ENCODE results near the gene CRISPLD2. TPM values are rescaled to one million over a fixed set of nuclear protein-coding genes. Genes with fewer than 3 reads are reported as not detected.
"Not testable (repeated sequence)": the region's sequence is repeated elsewhere in the genome, so short reads cannot be mapped to it uniquely, and the experiment has no call there.

The CRISPLD2 gene
- total RNA-seq, 1 experiment from 2014 or later: 0.28 TPM

- CTCF ChIA-PET: interaction anchor here (1.4 kb wide), 1 partner anchor 114 kb away, joined by 3 read pairs; no protein-coding TSS in a partner anchor
- Mint-ChIP-seq H3K36me3 (ENCODE audit: insufficient read depth, unreplicated experiment) (no peaks in the 10 kb centered on the region), H3K27ac (ENCODE audit: low read depth, unreplicated experiment) (no peak overlapping the region), H3K9me3 (ENCODE audit: unreplicated experiment) (no peaks in the 10 kb centered on the region), H3K4me3 (ENCODE audit: unreplicated experiment) (no peak overlapping the region), H3K27me3 (ENCODE audit: insufficient read depth, unreplicated experiment) (peaks cover 37% of the 10 kb centered on the region), H3K4me1 (ENCODE audit: insufficient read depth, unreplicated experiment) (no peaks in the 10 kb centered on the region)
- POLR2A ChIA-PET: no interaction called here
- BruUV-seq (replicated peaks): no TSS peak
- intact Hi-C loops (cut with micrococcal nuclease): no loop called here
- no peak for DNase-seq (ENCODE audit: unreplicated experiment)
- TF ChIP-seq CTCF (IDR thresholded peaks at IDR 0.05; ENCODE audit: unreplicated experiment): no peak
Measured at GRCh38 chr16:84868829-84869472, 49.2 kb downstream of the CRISPLD2 start.

- no peak for TF ChIP-seq CTCF (IDR thresholded peaks at IDR 0.05; ENCODE audit: unreplicated experiment)
- POLR2A ChIA-PET: no interaction called here
- Mint-ChIP-seq H3K27me3 (ENCODE audit: insufficient read depth, unreplicated experiment) (peaks cover 34% of the 10 kb centered on the region), H3K36me3 (ENCODE audit: insufficient read depth, unreplicated experiment) (no peaks in the 10 kb centered on the region), H3K4me1 (ENCODE audit: insufficient read depth, unreplicated experiment) (no peaks in the 10 kb centered on the region), H3K9me3 (ENCODE audit: unreplicated experiment) (no peaks in the 10 kb centered on the region), H3K27ac (ENCODE audit: low read depth, unreplicated experiment) (no peak overlapping the region), H3K4me3 (ENCODE audit: unreplicated experiment) (no peak overlapping the region)
- DNase-seq (ENCODE audit: unreplicated experiment): no peak
- CTCF ChIA-PET: no interaction called here
- BruUV-seq (replicated peaks): no TSS peak
- intact Hi-C loops (cut with micrococcal nuclease): no loop called here
Measured at GRCh38 chr16:84869473-84869845, 49.7 kb downstream of the CRISPLD2 start.

GRCh38 chr16:84872971-84873370 is 53.2 kb downstream of the CRISPLD2 start:
- POLR2A ChIA-PET: interaction anchor here (0.7 kb wide), 1 partner anchor 98 kb away, joined by 4 read pairs; no protein-coding TSS in a partner anchor
- BruUV-seq (replicated peaks); H3K27me3 Mint-ChIP-seq (ENCODE audit: insufficient read depth, unreplicated experiment): not testable (repeated sequence)

GRCh38 chr16:84874004-84874435 is 54.2 kb downstream of the CRISPLD2 start:
- ChIA-PET CTCF (interaction anchor here (0.6 kb wide), 1 partner anchor 95 kb away, joined by 3 read pairs; no protein-coding TSS in a partner anchor), POLR2A (interaction anchor here (0.7 kb wide), 1 partner anchor 93 kb away, joined by 3 read pairs; no protein-coding TSS in a partner anchor)
- Mint-ChIP-seq H3K4me3 (ENCODE audit: unreplicated experiment) (no peak overlapping the region), H3K9me3 (ENCODE audit: unreplicated experiment) (no peaks in the 10 kb centered on the region), H3K36me3 (ENCODE audit: insufficient read depth, unreplicated experiment) (no peaks in the 10 kb centered on the region), H3K27ac (ENCODE audit: low read depth, unreplicated experiment) (no peak overlapping the region), H3K27me3 (ENCODE audit: insufficient read depth, unreplicated experiment) (no peaks in the 10 kb centered on the region), H3K4me1 (ENCODE audit: insufficient read depth, unreplicated experiment) (no peaks in the 10 kb centered on the region)
- intact Hi-C loops (cut with micrococcal nuclease): no loop called here
- no peak for DNase-seq (ENCODE audit: unreplicated experiment)
- no TSS peak for BruUV-seq (replicated peaks)
- no peak for TF ChIP-seq CTCF (IDR thresholded peaks at IDR 0.05; ENCODE audit: unreplicated experiment)

More at GRCh38 chr16:84872971-84873370, 53.2 kb downstream of the CRISPLD2 start:
- H3K4me3 Mint-ChIP-seq (ENCODE audit: unreplicated experiment); DNase-seq (ENCODE audit: unreplicated experiment); H3K9me3 Mint-ChIP-seq (ENCODE audit: unreplicated experiment); H3K4me1 Mint-ChIP-seq (ENCODE audit: insufficient read depth, unreplicated experiment); H3K36me3 Mint-ChIP-seq (ENCODE audit: insufficient read depth, unreplicated experiment); intact Hi-C loops (cut with micrococcal nuclease); CTCF ChIA-PET; H3K27ac Mint-ChIP-seq (ENCODE audit: low read depth, unreplicated experiment): not testable (repeated sequence)

Measured in MCF 10A (cell line).